Esophagus muscularis mucosa (tissue), 4 donors: ENCODE results near the gene DOK3. TPM values are rescaled to one million over a fixed set of nuclear protein-coding genes. Genes with fewer than 3 reads are reported as not detected.
"Not testable (repeated sequence)": the region's sequence is repeated elsewhere in the genome, so short reads cannot be mapped to it uniquely, and the experiment has no call there.

ENCODE experiments used
- DNase-seq: peaks from one replicate; pipeline ENCODE4 v3.0.0-alpha.2; 2017; ENCODE audit errors: extremely low spot score
- H3K27ac ChIP-seq, 4 donors: fragments of 200-600 bp; sonication (generic); replicated peaks in 1 of 4; 1 replicate in 3 of 4; 2 replicates in 1 of 4; pipeline ENCODE4 v1.5.1; 2016 to 2019; ENCODE audit warnings: mild to moderate bottlenecking in 1 of 4
- H3K27me3 ChIP-seq, 4 donors: fragments of 200-600 bp; sonication (generic); one replicate each; pipeline versions ENCODE4 v1.5.1 to v1.6.0; 2016 to 2019
- H3K36me3 ChIP-seq, 4 donors: fragments of 200-600 bp; sonication (generic); one replicate each; pipeline ENCODE4 v1.5.1; 2016 to 2019
- H3K4me1 ChIP-seq, 4 donors: fragments of 200-600 bp; sonication (generic); one replicate each; pipeline ENCODE4 v1.5.1; 2016 to 2019
- H3K4me3 ChIP-seq, 4 donors: fragments of 200-600 bp; sonication (generic); 1 replicate in 2 of 4; 2 replicates in 2 of 4; pipeline ENCODE4 v1.5.1; 2016 to 2019; ENCODE audit warnings: mild to moderate bottlenecking in 4 of 4, moderate library complexity in 1 of 4
- H3K9me3 ChIP-seq, 4 donors: fragments of 200-600 bp; sonication (generic); 1 replicate in 3 of 4; 2 replicates in 1 of 4; pipeline ENCODE4 v1.5.1; 2016 to 2019
- EP300 ChIP-seq: sonication (generic); formaldehyde crosslinking; IDR thresholded peaks from one replicate; pipeline ENCODE4 v1.6.1; 2017; ENCODE audit warnings: antibody characterized with exemption
- POLR2A ChIP-seq: fragments of 450-650 bp; IDR thresholded peaks from one replicate; pipeline ENCODE4 v1.6.1; 2017; ENCODE audit warnings: antibody characterized with exemption, moderate library complexity, mild to moderate bottlenecking, low read depth
- POLR2AphosphoS5 ChIP-seq, 2 donors: sonication (generic); formaldehyde crosslinking; IDR thresholded peaks; one replicate each; pipeline ENCODE4 v1.6.1; 2017; ENCODE audit warnings: antibody characterized with exemption in 2 of 2
- WGBS: methylation state at CpG from one replicate; pipeline ENCODE4 v1.1.5; 2018; 5-methylcytosine and 5-hydroxymethylcytosine counted together
- intact Hi-C: fragments of 100-400 bp; cut with DNase I; formaldehyde crosslinking; loops from one replicate; pipeline ENCODE4 v1.15.1; 2023
- total RNA-seq, 4 donors: library from RNA; depleted of rRNA; stranded (reverse); fragments of >200 nt; gene quantifications; one replicate each; pipeline versions ENCODE4 v1.1.0 to v1.2.1, GENCODE V29; 2016
- TF ChIP-seq, protein P1 (sequence below), 3 experiments: fragments of 200-600 bp in 2 of 3; fragments of 450-650 bp in 1 of 3; sonication (generic) in 2 of 3; IDR thresholded peaks; one replicate each; pipeline ENCODE4 v1.5.1; 2017 to 2019; ENCODE audit warnings: antibody characterized with exemption in 3 of 3, mild to moderate bottlenecking in 2 of 3, moderate library complexity in 1 of 3

The DOK3 gene
- total RNA-seq, 4 donors from 2014 or later: 6.7 to 15.2 (median 7.5) TPM

GRCh38 chr5:177536386-177536785, 26.8 kb upstream of the DOK3 start:
- DNase-seq: no peak
- Histone ChIP-seq H3K27ac (peak overlapping the region; percentile 75 to 82 (median 80)), H3K9me3 (no peaks in the 10 kb centered on the region), H3K4me3 (no peak overlapping the region), H3K36me3 (peaks cover 12 to 73% (median 54%) of the 10 kb centered on the region in 4 donors), H3K4me1 (peaks cover 45 to 74% (median 52%) of the 10 kb centered on the region in 4 donors), H3K27me3 (no peaks in the 10 kb centered on the region)
- intact Hi-C loops: no loop called here
- 91% methylated on average over 10 of the region's 10 CpGs for WGBS
- TF ChIP-seq POLR2AphosphoS5 (IDR thresholded peaks at IDR 0.05) (no peak), EP300 (no peak)

DNA sequence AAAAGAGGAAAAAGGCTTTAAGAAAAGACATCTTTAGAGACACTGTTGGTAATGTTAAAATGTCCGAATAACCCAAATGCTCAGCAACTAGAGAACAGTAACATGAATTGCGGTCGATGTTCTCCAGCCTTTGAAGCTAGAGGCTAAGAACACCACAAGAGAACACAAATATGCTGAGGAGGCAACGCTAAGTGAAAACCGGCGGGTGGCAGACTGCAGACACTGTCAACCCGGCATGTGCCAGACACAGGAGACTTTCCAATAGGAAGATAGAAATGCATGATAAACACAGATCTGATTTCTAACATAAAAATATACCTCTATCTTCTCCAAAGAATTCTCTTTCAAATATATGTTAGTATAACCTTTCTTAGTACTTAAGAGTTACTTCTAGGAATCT, 25.5 kb upstream of the DOK3 start:
- Histone ChIP-seq H3K27me3 (no peaks in the 10 kb centered on the region), H3K27ac (peak overlapping the region in 1 of 4 donors; percentile 12), H3K4me3 (no peak overlapping the region), H3K9me3 (no peaks in the 10 kb centered on the region), H3K36me3 (peaks cover 18 to 85% (median 67%) of the 10 kb centered on the region in 4 donors), H3K4me1 (peaks cover 41 to 76% (median 55%) of the 10 kb centered on the region in 4 donors)
- TF ChIP-seq EP300: no peak
- TF ChIP-seq, protein P1, sequence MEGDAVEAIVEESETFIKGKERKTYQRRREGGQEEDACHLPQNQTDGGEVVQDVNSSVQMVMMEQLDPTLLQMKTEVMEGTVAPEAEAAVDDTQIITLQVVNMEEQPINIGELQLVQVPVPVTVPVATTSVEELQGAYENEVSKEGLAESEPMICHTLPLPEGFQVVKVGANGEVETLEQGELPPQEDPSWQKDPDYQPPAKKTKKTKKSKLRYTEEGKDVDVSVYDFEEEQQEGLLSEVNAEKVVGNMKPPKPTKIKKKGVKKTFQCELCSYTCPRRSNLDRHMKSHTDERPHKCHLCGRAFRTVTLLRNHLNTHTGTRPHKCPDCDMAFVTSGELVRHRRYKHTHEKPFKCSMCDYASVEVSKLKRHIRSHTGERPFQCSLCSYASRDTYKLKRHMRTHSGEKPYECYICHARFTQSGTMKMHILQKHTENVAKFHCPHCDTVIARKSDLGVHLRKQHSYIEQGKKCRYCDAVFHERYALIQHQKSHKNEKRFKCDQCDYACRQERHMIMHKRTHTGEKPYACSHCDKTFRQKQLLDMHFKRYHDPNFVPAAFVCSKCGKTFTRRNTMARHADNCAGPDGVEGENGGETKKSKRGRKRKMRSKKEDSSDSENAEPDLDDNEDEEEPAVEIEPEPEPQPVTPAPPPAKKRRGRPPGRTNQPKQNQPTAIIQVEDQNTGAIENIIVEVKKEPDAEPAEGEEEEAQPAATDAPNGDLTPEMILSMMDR (IDR thresholded peaks at IDR 0.05): no peak
- TF ChIP-seq POLR2A: no peak
- TF ChIP-seq POLR2AphosphoS5 (IDR thresholded peaks at IDR 0.05): no peak
- WGBS: 87% methylated on average over 7 of the region's 7 CpGs
- intact Hi-C loops: no loop called here
- no peak for DNase-seq

DNA sequence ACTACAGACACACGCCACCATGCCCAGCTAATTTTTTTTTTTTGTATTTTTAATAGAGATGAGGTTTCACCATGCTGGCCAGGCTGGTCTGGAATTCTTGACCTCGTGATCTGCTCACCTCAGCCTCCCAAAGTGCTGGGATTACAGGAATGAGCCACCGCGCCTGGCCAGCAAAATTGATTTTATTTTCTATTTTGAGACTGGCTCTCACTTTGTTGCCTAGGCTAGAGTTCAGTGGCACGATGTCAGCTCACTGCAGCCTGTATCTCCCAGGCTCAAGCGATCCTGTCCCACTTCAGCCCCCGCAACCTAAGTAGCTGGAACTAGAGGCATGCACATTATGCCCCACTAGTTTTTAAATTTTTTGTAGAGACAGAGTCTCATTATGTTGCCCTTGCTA, 24.8 kb upstream of the DOK3 start:
- DNase-seq, H3K27me3 ChIP-seq, H3K9me3 ChIP-seq, intact Hi-C loops, H3K4me3 ChIP-seq: not testable (repeated sequence)
- H3K36me3 ChIP-seq: peaks cover 24 to 92% (median 74%) of the 10 kb centered on the region in 4 donors
- H3K27ac ChIP-seq: peak overlapping the region in 1 of 4 donors; percentile 12
- peaks cover 35 to 76% (median 55%) of the 10 kb centered on the region in 4 donors for H3K4me1 ChIP-seq
- WGBS: 94% methylated on average over 7 of the region's 7 CpGs

DNA sequence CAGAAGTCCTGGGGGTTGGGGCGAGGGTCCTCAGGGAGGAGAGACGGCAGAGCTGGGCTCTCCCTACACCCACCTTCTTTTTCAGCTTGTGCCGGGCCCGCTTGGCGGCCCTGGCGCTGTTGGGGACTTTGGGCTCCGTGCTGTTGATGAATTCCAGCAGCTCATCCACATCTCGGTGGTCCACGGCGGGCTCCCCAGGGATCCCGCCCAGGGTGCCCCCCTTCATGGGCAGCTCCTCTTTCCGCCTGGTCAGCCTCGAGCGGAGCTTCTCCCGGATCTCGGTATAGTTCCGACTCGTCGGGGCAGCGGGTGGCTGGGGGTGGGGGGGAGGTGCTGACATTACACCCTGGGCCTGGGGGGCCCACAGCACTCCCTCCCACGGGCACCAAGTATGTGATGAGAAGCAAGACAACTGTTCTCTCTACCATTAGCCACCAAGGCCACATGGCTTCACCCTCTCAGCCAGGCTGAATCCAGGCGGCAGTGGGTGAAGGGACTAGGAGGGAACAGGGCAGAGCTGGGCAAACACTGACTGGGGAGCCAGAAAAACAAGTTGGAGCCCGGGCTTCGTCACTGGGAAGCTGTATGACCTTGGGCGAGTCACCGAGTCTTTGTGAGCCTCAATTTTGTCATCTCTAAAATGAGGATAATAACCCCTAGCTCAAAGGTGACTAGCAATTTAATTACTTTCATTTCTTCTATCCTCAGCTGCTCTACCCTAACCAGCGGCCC, 21.7 kb upstream of the DOK3 start:
- 93% methylated on average over 9 of the region's 27 CpGs for WGBS
- Histone ChIP-seq H3K4me1 (peaks cover 4 to 57% (median 27%) of the 10 kb centered on the region in 4 donors), H3K9me3 (no peaks in the 10 kb centered on the region), H3K4me3 (no peak overlapping the region), H3K36me3 (peaks cover 45 to 98% (median 89%) of the 10 kb centered on the region in 4 donors), H3K27me3 (no peaks in the 10 kb centered on the region), H3K27ac (peak overlapping the region in 3 of 4 donors; percentile 46 to 51 (median 49))
- no peak for TF ChIP-seq POLR2AphosphoS5 (IDR thresholded peaks at IDR 0.05)
- no peak for TF ChIP-seq POLR2A
- TF ChIP-seq, protein P1 (IDR thresholded peaks at IDR 0.05): no peak
- TF ChIP-seq EP300: no peak
- no peak for DNase-seq
- intact Hi-C loops: no loop called here

GRCh38 chr5:177530638-177531037, 21.0 kb upstream of the DOK3 start:
- Histone ChIP-seq H3K27ac (peak overlapping the region in 3 of 4 donors; percentile 31 to 49 (median 46)), H3K9me3 (no peaks in the 10 kb centered on the region), H3K27me3 (no peaks in the 10 kb centered on the region), H3K36me3 (peaks cover 45 to 98% (median 90%) of the 10 kb centered on the region in 4 donors), H3K4me1 (peaks cover 3 to 50% (median 21%) of the 10 kb centered on the region in 4 donors), H3K4me3 (no peak overlapping the region)
- TF ChIP-seq EP300 (no peak), POLR2AphosphoS5 (IDR thresholded peaks at IDR 0.05) (peak; percentile 7 to 25)
- intact Hi-C loops: no loop called here
- DNase-seq: no peak
- WGBS: 63% methylated on average over 3 of the region's 3 CpGs

DNA sequence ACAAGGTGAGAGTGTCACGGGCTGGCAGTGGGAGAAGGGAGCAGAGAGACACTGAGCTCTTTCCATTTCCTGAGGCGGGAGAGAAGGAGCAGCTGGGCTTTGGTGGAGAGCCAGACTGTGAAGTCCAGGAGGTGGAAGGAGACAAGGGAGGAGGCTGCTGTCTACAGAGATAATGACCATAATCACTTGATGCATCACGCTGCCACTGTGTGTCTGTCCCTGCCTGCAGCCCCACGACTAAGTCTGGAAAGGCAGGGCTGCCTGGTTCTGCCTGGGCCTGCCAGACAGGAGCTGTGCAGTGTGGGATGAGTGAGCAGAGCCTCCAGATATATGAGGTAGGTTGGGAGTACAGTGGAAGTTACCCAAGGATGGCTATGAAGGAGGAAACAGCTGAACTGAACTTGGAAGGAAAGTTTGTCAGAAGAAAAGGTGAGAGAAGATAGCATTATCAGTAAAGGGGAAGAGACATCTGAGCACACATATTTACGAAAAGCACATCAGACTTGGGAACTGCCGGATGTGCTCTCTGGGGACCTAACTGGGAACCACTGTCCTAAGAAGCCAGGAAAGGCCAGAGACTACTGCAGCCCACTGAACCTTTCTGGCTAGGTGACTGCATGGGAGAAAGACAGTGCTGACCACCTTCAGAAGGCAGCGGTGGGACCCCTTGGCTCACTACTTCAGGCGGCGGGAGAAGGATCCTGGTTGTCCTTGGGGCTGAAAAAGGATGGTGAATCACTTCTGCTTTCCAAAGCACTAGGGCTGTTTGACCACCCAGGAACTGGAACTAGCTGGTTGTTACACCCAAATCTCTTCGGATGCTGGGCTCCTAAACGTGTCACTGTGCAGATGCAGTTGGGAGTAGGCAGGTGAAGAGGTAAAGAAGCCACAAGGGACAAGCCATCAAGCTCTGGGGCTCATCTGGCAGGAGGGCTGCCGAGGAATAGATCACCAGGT, 19.9 kb upstream of the DOK3 start:
- Histone ChIP-seq H3K27ac (peak overlapping the region in 1 of 4 donors; percentile 49), H3K4me1 (peaks cover 3 to 46% (median 22%) of the 10 kb centered on the region in 4 donors), H3K9me3 (no peaks in the 10 kb centered on the region), H3K36me3 (peaks cover 53 to 98% (median 95%) of the 10 kb centered on the region in 4 donors), H3K4me3 (no peak overlapping the region), H3K27me3 (no peaks in the 10 kb centered on the region)
- WGBS: 86% methylated on average over 11 of the region's 12 CpGs
- intact Hi-C loops: no loop called here
- no peak for DNase-seq
- TF ChIP-seq EP300: no peak
- TF ChIP-seq, protein P1 (IDR thresholded peaks at IDR 0.05): no peak
- TF ChIP-seq POLR2A: no peak
- no peak for TF ChIP-seq POLR2AphosphoS5 (IDR thresholded peaks at IDR 0.05)
